Erythroblast (primary cell): ENCODE data around the gene SMOC2.

Experiments used
- GATA1 ChIP-seq: IDR thresholded peaks from 2 replicates; pipeline ENCODE4 v1.6.1; 2011; ENCODE audit warnings: low read depth, mild to moderate bottlenecking, control low read depth, low read length, moderate library complexity
- POLR2A ChIP-seq: IDR thresholded peaks from 2 replicates; pipeline ENCODE4 v1.6.1; 2011; ENCODE audit warnings: mild to moderate bottlenecking, low read length

- TF ChIP-seq POLR2A (no peak), GATA1 (no peak)
Measured at GRCh38 chr6:168662301-168662936, 221.4 kb downstream of the SMOC2 start.
